Kasumi-1 (cell line): ENCODE measurements around the gene SECISBP2L.
"Not testable (repeated sequence)": the region's sequence is repeated elsewhere in the genome, so short reads cannot be mapped to it uniquely, and the experiment has no call there.

Experiments used
- DNase-seq, 2 experiments: peaks; one replicate each; lab custom pipeline; 2025; lab: John Stamatoyannopoulos, UW

The SECISBP2L gene, protein sequence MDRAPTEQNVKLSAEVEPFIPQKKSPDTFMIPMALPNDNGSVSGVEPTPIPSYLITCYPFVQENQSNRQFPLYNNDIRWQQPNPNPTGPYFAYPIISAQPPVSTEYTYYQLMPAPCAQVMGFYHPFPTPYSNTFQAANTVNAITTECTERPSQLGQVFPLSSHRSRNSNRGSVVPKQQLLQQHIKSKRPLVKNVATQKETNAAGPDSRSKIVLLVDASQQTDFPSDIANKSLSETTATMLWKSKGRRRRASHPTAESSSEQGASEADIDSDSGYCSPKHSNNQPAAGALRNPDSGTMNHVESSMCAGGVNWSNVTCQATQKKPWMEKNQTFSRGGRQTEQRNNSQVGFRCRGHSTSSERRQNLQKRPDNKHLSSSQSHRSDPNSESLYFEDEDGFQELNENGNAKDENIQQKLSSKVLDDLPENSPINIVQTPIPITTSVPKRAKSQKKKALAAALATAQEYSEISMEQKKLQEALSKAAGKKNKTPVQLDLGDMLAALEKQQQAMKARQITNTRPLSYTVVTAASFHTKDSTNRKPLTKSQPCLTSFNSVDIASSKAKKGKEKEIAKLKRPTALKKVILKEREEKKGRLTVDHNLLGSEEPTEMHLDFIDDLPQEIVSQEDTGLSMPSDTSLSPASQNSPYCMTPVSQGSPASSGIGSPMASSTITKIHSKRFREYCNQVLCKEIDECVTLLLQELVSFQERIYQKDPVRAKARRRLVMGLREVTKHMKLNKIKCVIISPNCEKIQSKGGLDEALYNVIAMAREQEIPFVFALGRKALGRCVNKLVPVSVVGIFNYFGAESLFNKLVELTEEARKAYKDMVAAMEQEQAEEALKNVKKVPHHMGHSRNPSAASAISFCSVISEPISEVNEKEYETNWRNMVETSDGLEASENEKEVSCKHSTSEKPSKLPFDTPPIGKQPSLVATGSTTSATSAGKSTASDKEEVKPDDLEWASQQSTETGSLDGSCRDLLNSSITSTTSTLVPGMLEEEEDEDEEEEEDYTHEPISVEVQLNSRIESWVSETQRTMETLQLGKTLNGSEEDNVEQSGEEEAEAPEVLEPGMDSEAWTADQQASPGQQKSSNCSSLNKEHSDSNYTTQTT

DNA sequence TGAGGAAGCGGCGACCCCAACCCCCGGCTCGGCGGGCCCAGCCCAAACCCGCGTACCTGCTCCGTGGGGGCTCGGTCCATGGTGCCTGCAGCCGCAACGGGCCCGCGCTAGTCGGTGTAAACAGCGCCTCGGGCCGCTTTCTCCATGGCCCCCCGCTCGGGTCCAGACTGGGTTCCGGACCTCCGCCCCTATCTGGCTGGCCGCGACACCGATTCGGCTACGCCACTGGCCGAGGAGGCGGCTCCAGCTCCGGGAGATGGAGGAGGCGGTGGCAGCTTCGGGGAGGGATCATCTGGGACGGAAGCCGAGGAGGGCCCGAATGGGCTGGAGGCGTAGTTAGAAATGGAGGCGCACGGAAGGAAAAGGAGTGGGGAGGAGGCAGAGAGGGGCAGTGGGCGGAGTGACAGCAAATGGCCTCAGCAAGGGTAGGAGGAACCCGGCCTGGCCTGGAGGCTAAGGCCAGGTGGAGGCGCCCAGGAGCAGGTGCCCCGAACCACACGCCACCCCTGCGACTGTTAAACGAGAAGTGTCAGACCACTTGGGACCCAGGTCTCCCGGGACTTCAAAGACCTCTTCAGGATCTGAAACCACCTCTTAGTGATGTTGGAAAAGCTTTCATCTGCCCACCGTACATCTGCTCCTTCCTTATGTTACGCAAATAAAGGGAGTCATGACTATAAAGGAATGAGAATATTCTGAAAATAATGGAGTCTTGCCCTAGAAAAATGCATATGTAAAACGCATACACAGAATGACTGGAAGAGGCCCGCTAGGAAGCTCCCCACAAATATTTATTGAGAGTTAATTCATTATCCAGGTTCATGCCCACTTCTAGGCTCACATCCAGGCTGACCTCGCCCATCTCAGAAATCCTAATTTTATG lies at the start of gene SECISBP2L:
Gene SECISBP2L (minus strand): TSS at position 227 of the 883 bp plus-strand sequence. CDS start 147 bp downstream, at position 80.
- peak; percentile 97 for DNase-seq

DNA sequence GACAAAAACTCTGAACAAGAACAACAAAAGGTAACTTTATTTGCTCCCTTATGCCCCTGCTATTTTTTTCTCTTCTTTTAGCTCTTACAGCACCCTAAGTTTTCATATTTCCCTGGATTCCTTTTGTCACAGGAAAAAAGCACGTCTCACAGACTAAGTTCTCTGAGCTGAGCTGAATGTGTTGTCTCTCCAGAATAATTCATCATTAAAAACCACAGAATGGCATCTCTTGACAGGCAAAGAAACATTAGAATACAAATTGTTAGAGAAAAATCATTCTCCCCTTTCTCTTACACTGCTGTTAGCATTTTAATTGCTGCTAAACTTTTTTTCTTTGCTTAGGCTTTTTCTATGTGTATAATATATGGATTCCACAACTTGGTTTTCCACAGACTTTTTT lies 48.7 kb upstream of the SECISBP2L start:
- DNase-seq, result no peak

DNA sequence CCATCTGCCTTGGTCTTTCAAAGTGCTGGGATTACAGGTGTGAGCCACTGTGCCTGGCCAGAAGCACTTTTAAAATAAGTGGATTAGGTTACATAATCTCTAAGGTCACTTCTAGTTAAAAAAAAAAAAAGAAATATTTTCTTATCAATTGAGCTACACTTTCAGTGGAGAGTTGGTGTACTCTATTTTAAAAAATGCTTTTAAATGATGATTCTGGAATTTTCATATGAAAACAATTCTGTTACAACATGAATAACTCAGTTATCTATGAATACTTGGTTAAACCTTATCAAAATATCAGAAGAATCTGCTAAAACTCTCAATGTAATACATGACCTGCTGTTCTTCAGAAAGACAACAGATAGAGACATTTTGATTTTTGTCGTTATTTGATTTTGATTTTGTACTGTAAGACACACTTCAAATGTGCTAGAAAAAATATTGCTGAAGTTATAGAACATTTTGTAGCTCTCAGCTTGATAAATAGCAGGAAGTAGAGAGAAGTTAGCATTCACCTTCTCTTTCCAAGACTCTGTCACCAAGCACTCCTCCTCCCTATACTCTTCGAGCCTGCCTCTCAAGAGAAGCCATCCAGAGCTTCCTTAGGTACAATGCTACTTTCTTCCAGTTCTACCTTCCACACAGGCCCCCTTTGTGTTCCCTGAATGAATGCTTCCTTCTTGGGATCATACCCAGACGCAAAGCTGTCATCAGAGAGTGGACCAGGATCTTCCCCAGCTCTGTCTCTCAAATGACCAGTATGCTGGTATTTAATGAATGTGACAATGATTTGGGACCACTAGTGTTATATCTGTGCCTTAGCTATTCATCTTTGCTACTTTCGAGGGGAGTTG lies 47.2 kb upstream of the SECISBP2L start:
- no peak for DNase-seq

DNA sequence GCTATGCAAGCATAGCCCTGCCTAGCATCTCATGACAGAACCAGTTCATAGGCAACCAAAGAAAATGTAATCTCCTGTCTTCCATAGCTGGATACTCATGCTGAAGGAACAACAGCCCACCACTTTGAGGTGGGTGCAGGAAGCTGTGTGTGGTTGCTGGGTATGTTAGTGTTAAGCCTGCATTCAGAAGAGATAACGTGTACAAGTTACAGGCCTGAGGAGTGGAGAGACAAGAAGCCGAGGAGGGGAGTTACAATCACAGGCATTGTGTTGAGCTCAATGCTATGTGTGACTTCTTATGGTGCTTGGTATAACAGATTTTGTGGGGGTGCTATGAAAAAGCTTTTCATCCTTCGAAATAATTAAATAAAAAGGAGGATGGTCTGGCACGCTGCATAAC lies 42.8 kb upstream of the SECISBP2L start:
- DNase-seq, result no peak

DNA sequence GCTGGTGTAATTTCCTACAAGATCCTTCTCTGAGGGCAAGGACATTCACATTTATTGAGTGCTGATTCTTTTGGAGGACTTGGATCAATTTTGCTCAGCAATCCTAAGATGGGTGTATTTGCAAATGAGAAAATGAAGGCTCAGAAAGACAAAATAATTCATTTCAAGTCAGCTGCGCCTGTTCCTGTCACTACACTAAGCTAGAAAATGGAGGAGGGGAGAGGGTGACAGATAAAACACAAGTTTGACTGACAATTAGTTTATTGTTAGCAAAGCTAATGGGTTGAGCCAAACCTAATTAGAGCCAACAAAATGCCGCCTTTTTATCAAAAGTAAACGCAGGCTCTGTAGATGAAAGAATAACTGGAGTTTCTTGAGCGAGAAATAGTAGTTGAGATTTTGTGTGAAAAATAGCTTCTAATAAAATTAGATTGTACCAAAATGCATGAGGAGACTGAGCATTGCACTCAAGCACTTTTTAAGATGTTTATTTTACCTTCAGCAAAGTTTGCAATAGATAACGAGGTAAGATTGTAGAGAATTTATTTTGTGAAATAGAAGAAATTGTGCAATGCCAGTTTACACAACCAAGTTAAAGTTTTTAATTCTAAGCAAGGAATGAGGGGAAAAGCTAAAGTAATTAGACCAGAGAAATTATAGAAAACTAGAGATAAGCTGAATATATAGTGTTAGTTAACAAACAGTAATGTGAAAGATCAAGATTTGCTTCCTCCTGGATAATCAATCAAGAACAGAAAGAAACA lies 39.6 kb upstream of the SECISBP2L start:
- DNase-seq, result no peak

DNA sequence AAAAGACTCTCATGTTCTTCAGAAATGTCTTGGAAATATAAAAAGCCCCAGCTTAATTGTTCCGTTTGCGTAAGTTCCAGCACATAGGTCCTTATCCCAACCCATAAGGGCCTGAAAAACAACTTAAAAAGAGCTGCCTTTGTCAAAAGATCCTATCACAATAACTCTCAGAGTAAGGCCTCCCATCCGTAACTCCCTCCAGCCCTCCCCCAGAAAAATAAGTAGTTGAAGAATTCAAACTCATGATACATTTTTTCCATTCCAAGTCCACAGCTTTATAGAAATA lies 38.0 kb upstream of the SECISBP2L start:
- no peak for DNase-seq

DNA sequence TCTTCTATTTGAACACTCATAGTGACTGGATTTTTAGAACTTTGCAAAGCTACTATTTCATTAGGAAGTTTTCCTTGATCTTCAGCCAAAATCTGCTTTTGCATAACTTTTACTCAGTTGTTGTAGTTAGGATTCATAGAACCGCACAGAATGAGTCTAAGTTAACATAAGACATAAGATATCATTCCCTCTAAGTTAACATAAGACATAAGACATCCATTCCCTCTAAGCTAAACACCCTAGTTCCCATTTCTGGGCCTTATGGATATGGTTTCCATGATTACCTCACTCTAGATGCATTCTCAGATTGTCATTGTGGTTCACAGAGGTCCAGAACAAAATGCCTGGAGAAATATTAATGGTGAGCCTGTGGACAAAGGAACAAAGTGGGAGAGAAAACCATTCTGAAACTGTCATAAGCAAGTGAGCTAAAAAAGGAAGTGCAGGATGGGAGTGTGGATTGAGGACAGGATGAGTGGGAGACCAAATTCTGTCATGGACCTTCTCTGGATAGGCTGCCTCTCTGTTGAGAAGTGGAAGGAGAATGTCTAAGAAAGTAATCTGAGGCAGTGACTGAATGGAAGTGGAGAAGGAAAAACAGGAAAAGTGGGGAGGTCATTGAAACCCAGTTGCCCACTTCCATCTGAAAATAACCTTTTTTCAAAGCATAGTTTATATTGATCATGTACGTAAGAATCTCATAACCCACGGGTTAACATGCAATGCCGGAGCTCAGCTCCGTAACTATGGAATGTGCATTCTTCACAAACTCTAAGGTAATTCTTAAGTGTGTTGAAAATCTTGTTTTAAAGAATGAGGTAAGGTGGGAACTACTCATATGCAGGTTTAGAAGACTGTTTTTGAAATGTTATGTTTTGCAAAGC lies 37.4 kb upstream of the SECISBP2L start:
- DNase-seq, result peak in 1 of 2 experiments; percentile 5

DNA sequence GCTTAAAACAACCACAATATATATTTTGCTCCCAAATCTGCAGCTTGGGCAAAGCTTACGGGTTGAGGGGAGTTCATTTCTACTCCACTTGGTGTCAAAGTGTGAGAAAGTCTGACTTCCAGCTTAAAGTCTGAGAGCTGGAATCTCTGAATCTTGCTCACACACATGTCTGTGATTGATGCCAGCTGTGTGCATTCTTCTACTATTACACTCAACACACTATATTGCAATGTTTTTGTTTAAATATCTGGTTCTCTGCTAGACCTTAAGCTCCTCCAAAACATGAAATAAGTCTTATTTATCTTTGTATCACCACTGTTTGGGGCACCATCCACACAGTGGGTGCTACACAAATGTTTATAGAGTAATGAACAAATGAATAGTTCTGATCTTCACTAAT lies 36.7 kb upstream of the SECISBP2L start:
- DNase-seq, result no peak

DNA sequence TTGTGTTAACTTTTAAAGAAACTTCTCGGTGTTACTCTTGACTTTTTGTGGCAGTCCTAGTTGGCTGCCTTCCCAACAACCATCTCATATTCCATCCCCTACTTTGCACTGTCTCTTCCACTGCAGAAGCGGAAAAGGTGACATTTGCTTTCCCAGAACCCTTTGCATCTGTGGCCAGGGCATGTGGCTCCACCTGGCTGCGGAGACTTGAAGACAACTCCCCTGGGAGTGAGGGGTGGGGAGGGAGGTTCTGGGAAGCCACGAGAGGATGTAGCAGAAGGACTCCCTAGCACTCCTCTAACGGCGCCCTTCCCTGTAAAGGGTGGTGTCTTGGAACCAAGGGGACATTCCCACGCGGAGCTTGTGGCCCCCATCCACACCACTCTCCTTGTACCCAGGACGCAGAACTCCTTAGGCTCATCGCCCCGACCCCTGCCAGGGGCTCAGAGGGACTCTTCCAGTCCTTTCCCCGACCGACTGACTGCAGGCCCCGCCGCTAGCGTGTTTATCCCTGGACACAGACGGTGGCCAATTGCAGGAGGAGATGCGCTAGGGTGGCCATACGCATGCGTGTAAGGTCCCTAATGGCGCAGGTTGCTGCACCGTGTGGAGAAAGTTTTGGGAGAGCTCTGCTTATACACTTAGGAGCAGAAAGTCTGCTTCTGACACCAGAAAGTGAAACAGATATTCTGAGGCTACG lies 33.2 kb upstream of the SECISBP2L start:
- DNase-seq, result no peak

DNA sequence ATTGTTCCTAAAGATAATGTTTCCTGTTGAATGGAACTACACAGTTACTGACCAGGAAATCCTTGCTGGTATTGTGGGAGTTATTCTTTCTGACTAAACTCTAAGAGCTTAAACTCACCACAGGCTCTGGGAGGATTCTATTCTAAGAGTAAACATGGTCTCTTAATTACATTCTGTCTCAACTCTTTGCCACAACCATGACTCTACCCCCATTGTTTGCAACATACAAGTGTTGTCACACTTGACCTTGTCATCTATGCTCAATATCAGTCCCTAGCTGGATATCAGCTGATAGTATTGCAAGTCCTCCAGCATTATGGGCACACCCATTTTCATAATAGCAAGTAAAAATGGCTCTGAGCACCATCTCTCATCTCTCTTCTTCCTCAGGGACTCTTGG lies 29.6 kb upstream of the SECISBP2L start:
- DNase-seq, result no peak

DNA sequence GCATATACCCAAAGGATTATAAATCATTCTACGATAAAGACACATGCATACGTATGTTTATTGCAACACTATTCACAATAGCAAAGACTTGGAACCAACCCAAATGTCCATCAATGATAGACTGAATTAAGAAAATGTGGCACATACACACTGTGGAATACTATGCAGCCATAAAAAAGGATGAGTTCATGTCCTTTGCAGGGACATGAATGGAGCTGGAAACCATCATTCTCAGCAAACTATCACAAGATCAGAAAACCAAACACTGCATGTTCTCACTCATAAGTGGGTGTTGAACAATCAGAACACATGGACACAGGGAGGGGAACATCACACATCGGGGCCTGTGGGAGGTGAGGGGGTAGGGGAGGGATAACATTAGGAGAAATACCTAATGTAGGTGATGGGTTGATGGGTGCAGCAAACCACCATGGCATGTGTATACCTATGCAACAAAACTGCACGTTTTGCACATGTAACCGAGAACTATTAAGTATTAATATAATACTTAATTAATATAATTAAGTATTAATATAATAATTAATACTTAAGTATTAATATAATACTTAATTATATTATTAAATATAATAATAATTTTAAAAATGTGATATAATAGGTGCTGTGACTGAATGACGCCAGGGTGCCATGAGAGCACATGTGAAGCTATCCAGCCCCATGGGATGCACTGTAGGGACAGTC lies 28.5 kb upstream of the SECISBP2L start:
- not testable (repeated sequence) for DNase-seq

DNA sequence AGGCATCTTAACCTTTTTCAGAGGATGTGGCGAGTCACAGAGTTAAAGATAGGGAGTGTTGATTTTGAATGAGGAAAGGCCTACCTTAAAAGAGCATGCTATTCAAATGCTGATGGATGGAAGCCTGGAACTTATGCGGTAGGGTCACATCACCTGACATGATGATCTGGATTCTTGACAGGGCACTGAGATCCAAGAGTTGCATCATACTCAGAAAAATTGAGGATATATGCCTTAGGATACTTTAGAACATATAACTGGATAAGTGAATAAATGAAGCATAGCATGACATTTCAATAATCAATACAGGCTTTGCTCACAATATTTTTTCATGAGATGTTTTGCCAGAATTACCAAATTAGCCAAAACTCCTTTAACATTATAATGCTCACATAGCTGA lies 20.1 kb upstream of the SECISBP2L start:
- DNase-seq, result no peak

DNA sequence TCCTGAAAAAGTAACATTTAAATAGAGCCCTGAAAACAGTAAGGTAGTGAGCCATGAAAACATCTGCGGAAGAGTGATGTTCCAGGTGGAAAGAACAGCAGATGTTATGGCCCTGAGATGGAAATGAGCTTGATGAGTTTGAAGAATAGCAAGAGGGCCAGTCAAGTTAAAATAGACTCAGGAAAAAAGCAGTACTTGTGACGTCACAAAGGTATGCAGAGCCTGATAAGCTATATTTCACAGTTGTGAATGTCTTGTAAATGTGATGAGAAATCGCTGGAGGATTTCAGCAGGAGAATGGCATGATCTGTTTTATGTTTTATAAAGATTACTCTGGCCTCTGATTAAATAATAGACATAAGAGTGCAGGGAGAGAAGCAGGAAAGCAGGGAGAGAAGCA lies 18.6 kb upstream of the SECISBP2L start:
- no peak for DNase-seq

DNA sequence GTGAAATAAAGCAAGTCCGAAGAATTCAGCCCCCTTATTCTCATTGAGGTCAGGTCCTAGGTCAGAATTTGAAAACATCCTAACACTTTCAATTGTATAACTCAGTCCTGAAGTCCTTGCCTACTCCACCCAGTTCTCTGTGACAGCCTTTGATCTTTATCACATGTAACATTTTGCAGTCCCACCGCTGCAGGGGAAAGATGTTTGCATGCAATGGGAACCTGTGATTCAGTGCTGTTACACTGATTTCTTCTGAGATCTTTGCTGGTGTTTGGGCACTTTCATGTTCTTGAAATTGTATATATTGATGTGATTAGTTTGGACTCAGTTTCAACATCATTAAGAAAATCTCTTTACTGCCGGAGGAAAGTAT lies 18.0 kb upstream of the SECISBP2L start:
- DNase-seq, result no peak

DNA sequence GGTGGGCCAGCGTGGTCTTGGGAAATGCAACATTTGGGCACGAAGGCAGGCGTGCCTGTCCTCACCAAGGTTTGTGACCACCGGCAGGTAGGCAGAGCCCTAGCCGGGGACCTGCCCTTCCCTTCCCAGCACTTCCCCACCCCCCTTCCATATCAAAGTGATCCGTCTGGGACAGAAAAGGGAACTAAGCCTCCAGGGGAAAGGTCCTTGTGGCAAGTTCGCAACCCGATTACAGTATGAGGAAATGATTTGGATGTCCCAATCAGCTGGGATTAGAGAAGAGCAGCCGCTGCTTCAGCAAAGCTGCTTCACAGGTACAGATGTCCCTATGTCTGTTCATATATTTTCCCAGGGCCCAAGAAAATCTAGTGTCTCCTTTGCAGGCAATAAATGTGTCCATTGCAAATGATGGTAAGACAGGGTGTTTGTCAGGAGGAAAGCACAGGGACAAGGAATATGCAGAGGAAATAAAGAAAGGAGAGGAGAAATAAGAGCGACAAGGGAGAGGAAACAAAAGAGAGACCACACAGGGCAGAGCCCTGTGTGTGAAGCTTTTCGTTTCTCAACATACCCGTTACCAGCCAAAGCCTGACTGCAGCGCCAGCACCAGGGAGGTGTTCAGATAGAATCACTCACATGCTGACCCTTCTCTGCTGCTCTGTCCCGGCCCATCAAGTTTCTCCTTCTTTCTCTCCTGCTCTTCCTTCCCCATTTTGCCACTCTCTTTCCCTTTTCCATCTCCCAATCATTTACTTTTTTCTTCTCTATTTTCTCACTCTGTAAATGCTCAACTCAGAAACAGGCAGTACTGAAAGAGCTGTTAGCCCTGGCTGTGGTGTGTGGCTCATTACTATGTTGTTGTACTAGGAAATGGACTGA lies 17.4 kb upstream of the SECISBP2L start:
- DNase-seq, result peak; percentile 65 to 74

DNA sequence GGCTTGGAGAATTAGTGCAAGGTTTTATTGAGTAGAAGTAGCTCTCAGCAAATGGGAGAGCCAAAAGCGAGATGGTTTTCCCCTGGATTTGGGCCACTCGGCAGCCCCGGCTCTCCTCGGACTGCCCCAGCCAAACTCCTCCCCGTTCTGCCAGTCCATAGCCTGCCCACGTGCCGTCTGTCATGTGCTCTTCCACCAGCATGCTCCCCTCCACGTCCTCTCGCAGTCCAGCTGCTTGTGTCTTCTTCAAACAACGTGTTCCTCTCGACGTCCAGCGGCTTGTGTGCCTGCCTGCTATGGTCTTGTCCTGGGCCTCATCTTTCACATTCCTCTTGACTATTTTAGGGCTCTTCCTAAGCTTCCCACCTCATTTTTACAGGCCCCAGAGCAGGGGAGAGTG lies 16.7 kb upstream of the SECISBP2L start:
- no peak for DNase-seq
